ENCODE results near the gene LARP4. TPM values are rescaled to one million over a fixed set of nuclear protein-coding genes. Genes with fewer than 3 reads are reported as not detected.
"Not testable (repeated sequence)": the region's sequence is repeated elsewhere in the genome, so short reads cannot be mapped to it uniquely, and the experiment has no call there.

Gene LARP4
- total RNA-seq, 2 donors from 2014 or later, result 56.2 to 79.8 TPM

- intact Hi-C loops (cut with DNase I), result no loop called here
- DNase-seq (no peak), ATAC-seq (peak in 1 of 2 donors; percentile 55)
These were observed 116.8 kb downstream of the LARP4 start for GRCh38 chr12:50517421-50518048.

DNA sequence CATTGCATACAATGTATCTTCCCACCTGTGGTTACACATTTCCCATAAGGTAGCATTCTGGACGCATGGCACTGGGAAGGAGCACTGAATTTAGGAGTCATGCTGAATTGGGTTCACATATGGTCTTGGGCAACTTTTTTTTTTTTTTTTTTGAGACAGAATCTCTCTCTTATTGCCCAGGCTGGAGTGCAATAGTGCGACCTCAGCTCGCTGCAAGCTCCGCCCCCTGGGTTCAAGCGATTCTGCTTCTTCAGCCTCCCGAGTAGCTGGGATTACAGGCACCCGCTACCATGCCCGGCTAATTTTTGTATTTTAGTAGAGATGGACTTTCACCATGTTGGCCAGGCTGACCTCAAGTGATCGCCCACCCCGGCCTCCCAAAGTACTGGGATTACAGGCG is 117.4 kb downstream of the LARP4 start:
- no peak for DNase-seq
- ATAC-seq, result no peak

GRCh38 chr12:50519353-50519752 is 118.7 kb downstream of the LARP4 start:
- intact Hi-C loops (cut with DNase I), result no loop called here
- DNase-seq (no peak), ATAC-seq (no peak)

More for the DNA sequence above, 117.4 kb downstream of the LARP4 start:
- intact Hi-C loops (cut with DNase I), result no loop called here

GRCh38 chr12:50520416-50521207 is 119.9 kb downstream of the LARP4 start:
- peak in 1 of 2 donors; percentile 34 for ATAC-seq
- no peak for DNase-seq
- intact Hi-C loops (cut with DNase I), result no loop called here

DNA sequence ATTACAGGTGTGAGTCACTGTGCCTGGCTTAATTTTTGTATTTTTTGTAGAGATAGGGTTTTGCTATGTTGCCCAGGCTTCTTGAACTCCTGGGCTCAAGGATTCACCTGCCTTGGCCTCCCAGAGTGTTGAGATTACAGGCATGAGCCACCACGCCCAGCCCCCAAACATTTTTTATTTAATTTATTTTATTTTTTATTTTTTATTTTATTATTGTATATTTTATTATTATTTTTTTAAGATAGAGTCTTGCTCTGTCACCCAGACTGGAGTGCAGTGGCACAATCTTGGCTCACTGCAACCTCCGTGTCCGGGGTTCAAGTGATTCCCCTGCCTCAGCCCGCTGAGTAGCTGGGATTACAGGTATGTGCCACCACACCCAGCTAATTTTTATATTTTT is 121.1 kb downstream of the LARP4 start:
- intact Hi-C loops (cut with DNase I); DNase-seq; ATAC-seq: not testable (repeated sequence)

DNA sequence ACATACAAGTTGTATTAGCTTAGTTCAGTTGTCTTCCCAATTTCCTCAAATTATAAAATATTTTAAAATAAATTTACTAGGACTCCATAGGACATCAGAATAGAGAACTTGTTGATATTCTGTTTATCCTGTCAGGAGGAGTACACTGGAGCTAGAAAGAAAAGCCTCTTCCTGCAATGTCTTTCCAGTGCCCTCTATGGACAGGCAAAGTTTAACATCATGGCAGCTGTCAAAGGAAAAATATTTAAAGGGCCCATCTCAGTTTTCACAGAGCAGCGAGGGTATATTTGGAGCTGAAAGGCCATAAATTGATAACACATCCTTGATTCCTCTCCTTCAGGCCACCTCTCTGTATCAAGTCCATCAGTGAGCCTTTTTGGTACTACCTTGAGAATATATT is 123.1 kb downstream of the LARP4 start:
- no peak for ATAC-seq
- intact Hi-C loops (cut with DNase I), result no loop called here
- DNase-seq, result no peak

GRCh38 chr12:50524621-50525020 is 123.9 kb downstream of the LARP4 start:
- DNase-seq, result no peak
- ATAC-seq, result no peak
- intact Hi-C loops (cut with DNase I), result no loop called here

GRCh38 chr12:50525422-50525821 is 124.7 kb downstream of the LARP4 start:
- intact Hi-C loops (cut with DNase I), result no loop called here
- no peak for ATAC-seq
- DNase-seq, result no peak

DNA sequence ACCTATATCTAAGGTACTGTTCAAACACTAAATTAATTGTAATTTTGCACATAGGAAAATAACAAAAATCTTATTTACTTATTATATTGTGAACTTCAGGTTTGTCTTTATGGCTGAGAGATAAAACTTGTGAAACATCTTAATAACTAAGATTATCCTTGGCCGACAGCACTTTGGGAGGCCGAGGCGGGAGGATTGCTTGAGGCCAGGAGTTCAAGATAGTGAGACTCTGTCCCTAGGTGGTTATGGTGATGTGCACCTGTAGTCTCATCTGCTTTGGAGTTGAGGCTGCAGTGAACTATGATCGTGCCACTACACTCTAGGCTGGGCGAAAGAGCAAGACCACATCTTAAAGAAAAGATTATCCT is 126.7 kb downstream of the LARP4 start:
- no peak for DNase-seq
- ATAC-seq, result no peak
- intact Hi-C loops (cut with DNase I), result no loop called here

GRCh38 chr12:50528800-50529199 is 128.1 kb downstream of the LARP4 start:
- intact Hi-C loops (cut with DNase I), result no loop called here
- no peak for DNase-seq
- no peak for ATAC-seq

DNA sequence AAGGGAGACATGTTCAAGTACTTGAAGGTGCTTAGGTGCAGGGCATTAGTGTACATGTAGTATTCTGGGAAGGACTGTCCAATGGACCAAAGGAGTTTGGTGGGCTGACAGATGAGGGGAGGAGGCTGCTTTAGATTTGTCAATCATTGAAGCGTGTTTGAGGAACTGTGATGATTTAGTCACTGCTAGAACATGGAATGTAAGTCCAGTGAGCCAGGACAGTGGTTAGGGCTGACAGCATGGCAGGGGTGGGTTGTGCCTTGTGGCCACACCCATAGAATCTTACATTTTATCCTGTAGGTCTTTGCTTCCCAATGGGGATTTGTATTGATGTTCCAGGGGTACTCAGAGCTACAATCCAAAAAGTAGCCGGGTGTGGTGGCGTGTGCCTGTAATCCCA is 128.7 kb downstream of the LARP4 start:
- no peak for DNase-seq
- intact Hi-C loops (cut with DNase I), result no loop called here
- ATAC-seq, result no peak

Other genes with a start within 250 kb of the LARP4 start
- 10 to 100 TPM; 15.6 to 22.8 TPM for gene CERS5, start 233.5 kb upstream of the LARP4 start, total RNA-seq
- 10 to 100 TPM; 30.6 to 37.7 TPM for gene LIMA1, start 117.4 kb upstream of the LARP4 start, total RNA-seq
- gene FAM186A, start 4.3 kb upstream of the LARP4 start, total RNA-seq, result not detected
- gene DIP2B, start 104.1 kb downstream of the LARP4 start, total RNA-seq, result 10 to 100 TPM; 12.7 to 12.8 TPM